GM10266 (cell line): ENCODE data around the gene MSRB1.
"Not testable (repeated sequence)": the region's sequence is repeated elsewhere in the genome, so short reads cannot be mapped to it uniquely, and the experiment has no call there.

Source experiments
- DNase-seq: peaks from one replicate; pipeline ENCODE4 v3.0.0; 2012; ENCODE audit errors: extremely low spot score
- TF ChIP-seq, protein P1 (sequence below): IDR thresholded peaks from 2 replicates; pipeline ENCODE4 v1.5.1; 2012; ENCODE audit warnings: mild to moderate bottlenecking, low read depth; ENCODE audit not compliant: control insufficient read depth, insufficient read depth; ENCODE audit errors: missing control alignments

MSRB1 gene

DNA sequence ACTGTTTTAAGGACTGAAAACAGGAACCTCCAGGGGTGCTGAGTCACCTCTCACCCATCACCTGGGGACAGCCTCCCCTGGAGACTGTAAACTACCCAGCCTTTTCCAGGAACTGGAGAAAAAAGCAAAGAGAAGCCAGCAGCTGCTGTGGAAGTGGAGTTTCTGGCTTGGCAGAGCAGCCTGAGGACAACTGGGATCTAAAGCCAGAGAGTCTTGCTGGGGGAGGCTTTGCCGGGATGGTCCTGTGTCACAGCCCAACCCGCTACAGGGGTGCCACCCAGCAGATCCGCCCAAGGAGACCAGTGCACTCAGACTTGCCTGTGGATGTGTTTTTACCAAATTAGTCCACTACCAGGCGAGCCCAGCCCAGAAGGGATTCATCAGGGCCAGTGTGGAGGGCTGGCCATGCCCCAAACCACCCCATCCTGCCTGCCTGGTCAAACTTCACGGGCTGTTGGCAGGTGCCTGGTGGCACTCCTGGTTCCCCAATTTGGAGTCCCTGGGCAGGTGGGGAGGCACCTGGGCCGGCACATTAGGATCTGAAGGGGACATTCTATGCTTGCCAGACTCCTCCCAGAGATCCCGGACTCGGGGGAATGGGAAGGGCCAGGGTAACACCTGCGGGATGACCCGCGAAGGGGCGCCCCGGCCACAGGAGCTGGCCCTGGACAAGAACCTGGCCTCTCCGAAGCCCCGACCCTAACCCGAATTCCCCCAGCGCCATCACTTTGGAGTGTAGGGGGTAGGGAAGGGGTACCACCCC is 771 bp downstream of the MSRB1 start:
- TF ChIP-seq, protein P1, sequence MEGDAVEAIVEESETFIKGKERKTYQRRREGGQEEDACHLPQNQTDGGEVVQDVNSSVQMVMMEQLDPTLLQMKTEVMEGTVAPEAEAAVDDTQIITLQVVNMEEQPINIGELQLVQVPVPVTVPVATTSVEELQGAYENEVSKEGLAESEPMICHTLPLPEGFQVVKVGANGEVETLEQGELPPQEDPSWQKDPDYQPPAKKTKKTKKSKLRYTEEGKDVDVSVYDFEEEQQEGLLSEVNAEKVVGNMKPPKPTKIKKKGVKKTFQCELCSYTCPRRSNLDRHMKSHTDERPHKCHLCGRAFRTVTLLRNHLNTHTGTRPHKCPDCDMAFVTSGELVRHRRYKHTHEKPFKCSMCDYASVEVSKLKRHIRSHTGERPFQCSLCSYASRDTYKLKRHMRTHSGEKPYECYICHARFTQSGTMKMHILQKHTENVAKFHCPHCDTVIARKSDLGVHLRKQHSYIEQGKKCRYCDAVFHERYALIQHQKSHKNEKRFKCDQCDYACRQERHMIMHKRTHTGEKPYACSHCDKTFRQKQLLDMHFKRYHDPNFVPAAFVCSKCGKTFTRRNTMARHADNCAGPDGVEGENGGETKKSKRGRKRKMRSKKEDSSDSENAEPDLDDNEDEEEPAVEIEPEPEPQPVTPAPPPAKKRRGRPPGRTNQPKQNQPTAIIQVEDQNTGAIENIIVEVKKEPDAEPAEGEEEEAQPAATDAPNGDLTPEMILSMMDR: no peak
- DNase-seq: no peak

DNA sequence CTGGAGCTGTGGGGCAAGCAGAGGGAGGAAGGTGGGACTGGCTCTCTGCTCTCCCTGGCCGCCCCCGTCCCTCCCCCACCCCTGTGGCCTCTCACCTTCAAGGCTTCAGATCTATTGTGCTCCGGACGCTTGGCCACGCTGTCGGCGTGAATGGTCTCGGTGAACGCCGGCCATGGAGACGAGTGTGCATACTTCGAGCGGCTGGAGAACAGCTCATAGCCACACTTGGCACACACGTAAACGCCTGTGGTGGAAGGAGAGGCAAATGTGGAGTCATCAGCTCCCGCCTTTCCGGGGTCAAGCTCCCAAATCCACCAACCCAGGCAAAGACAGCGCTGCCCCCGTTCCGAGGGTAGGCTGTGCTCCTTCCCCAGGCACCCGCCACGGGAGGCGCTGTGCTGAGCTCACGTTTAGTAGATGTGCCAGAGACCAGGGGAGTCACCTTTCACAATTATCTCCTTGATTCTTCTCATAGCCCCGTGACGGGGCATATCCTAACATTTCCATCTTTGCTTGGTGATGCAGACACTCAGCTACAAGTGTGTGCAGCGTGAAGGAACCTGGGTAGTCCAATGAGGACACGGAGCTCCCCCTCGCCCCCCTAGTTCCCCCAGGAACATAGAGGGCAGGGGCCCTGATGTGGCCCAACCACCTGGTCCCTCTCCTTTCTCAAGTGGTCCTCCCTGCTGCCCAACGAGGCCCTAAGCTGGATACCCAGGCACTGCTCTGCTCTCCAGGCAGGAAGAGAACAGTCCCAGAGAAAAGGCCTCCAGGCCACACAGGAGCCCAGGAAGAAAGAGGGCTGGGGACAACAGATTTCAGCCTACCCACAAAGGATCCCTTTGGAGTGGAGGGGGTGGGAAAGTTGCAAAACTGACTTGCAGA is 1.6 kb downstream of the MSRB1 start:
- TF ChIP-seq, protein P1: no peak
- DNase-seq: no peak

DNA sequence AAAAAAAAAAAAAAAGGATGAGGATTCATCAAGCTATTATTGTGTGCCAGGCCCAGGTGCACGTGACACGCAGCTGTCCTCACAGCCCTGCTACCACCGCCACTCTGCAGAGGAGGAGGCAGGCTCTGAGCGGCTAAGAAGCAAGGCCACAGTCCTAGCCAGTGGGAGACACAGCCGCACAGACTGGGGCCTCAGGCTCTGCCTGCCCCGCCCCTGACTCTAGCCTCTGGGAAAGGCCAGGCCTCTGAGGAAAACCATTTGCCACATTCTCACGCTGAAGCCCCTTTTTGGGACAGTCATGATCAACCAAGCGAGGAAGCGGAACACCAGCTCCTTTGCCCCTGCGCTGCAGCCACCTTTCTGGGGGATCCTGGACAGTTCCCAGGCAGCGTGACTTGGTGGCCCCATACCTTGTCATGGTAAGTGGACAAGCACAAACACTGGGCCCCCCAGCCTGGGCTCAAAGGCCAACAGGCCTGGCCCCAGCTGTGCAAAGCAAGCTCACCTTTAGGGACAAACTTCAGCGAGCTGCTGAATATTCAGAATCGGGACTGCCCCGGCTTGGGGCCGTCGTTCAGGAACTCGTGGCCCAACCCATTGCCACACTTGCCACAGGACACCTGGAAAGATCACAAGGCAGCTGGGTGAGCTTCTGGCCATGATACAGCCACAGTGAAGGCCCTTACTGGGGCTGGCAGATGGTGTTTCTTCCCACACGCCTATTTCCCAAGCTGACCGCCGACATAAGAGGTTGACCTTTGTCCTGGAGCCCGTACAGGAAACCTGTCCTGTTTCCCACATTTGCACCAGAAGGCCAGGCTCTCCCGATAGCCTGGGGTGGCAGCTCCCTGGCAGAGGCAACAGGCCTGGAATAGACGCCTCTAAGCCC is 2.5 kb downstream of the MSRB1 start:
- no peak for DNase-seq
- TF ChIP-seq, protein P1: no peak

DNA sequence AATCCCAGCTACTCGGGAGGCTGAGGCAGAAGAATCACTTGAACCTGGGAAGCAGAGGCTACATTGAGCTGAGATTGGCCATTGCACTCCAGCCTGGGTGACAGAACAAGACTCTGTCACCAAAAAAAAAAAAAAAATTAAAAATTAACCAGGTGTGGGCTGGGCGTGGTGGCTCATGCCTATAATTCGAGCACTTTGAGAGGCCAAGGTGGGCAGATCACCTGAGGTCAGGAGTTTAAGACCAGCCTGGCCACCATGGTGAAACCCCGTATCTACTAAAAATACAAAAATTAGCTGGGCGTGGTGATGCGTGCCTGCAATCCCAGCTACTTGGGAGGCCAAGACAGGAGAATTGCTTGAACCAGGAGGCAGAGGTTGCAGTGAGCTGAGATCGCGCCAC is 3.2 kb downstream of the MSRB1 start:
- not testable (repeated sequence) for DNase-seq

DNA sequence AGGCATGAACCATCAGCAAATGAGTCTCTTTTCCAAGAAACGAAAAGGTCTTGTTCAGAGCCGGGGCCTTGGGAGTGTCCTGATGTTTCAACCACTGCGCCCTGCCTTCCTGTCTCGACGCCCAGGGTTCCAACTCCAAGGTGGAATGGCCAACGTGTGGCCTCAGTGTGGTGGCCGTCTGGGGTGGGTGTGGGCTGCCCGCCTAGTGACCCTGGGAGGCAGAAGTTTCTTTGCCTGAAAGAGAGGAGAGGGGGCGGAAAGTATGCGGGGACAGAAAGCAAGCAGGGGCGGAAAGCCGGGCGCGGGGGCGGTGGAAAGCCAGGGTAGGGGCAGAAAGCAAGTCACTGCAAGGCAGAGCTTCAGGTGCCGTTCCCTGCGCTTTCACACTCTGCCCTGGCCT is 4.1 kb downstream of the MSRB1 start:
- DNase-seq: no peak
- TF ChIP-seq, protein P1: no peak

DNA sequence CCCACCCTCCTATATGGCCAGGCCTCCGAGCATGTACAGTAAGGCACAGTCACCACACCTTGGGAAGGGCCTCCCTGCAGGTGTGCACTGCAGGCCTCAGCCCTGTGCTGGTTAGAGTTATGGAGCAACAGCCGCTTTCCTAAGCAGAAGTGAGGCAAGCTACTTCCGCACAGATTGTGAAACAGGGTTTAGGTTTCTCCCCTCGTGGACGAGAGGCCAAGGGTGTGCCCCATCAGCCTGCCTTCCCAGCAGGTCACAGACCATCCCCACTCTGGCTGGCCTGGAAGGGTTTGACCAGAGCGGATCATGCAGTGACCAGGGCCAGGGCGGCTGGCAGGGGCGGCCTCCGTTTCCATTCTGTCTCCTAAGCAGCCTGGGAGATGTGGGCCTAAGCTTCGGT is 4.7 kb downstream of the MSRB1 start:
- TF ChIP-seq, protein P1: no peak
- no peak for DNase-seq

DNA sequence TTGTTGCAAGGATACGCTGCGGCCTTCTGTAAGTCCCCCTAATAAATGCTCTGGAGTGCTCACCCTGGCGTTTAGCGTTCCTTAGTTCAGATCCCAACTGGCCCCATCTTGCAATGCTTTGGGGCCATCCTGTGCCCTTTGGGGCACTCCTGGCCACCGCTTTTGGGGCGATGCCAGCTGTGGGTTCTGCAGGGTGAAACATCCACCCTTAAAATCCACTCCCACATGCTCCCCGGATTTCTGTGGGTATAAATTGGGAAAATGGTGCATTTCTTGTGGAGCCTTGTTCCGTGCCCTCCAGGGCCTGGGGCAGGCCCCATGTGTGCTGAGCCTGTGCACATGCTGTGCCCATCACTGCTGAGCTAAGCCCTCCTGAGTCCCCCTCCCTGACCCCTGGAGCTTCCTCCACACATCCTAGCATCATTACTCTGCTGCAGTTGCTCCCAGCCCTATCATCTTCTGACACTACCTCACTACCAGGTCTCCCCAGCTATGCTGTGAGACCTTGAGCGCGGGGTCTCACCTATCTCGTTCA is 6.0 kb downstream of the MSRB1 start:
- TF ChIP-seq, protein P1: no peak
- DNase-seq: no peak
